Right atrium auricular region (tissue), 2 donors: ENCODE results near the gene SPATS2L. TPM values are rescaled to one million over a fixed set of nuclear protein-coding genes. Genes with fewer than 3 reads are reported as not detected.

Experiments
- DNase-seq: peaks from one replicate; pipeline ENCODE4 v3.0.0-alpha.2; 2019; ENCODE audit warnings: low spot score
- H3K27ac ChIP-seq, 2 donors: fragments of 200-600 bp; sonication (generic); 1 replicate in 1 of 2; 2 replicates in 1 of 2; pipeline ENCODE4 v1.5.1; 2016 to 2019
- H3K27me3 ChIP-seq, 2 donors: fragments of 200-600 bp; sonication (generic); one replicate each; pipeline versions ENCODE4 v1.5.1 to v1.6.0; 2017 to 2019
- H3K36me3 ChIP-seq: fragments of 200-600 bp; sonication (generic); one replicate; pipeline ENCODE4 v1.5.1; 2016
- H3K4me1 ChIP-seq, 2 donors: fragments of 200-600 bp; sonication (generic); one replicate each; pipeline versions ENCODE4 v1.5.1 to v1.6.0; 2017 to 2019
- H3K4me3 ChIP-seq, 2 donors: fragments of 200-600 bp; sonication (generic); 1 replicate in 1 of 2; 2 replicates in 1 of 2; pipeline ENCODE4 v1.5.1; 2017 to 2019; ENCODE audit warnings: mild to moderate bottlenecking in 1 of 2, moderate library complexity in 1 of 2
- H3K9me3 ChIP-seq, 2 donors: fragments of 200-600 bp; sonication (generic); one replicate each; pipeline ENCODE4 v1.5.1; 2019
- total RNA-seq, 2 donors: library from RNA; depleted of rRNA; stranded (reverse); fragments of >200 nt; gene quantifications; one replicate each; pipeline ENCODE4 v1.1.0, GENCODE V29; 2016
- TF ChIP-seq, protein P1 (sequence below), 2 donors: fragments of 200-600 bp; sonication (generic); IDR thresholded peaks; one replicate each; pipeline ENCODE4 v1.5.1; 2019; ENCODE audit warnings: antibody characterized with exemption in 2 of 2

The SPATS2L gene
- total RNA-seq, 2 donors from 2014 or later = 103 to 126 TPM

DNA sequence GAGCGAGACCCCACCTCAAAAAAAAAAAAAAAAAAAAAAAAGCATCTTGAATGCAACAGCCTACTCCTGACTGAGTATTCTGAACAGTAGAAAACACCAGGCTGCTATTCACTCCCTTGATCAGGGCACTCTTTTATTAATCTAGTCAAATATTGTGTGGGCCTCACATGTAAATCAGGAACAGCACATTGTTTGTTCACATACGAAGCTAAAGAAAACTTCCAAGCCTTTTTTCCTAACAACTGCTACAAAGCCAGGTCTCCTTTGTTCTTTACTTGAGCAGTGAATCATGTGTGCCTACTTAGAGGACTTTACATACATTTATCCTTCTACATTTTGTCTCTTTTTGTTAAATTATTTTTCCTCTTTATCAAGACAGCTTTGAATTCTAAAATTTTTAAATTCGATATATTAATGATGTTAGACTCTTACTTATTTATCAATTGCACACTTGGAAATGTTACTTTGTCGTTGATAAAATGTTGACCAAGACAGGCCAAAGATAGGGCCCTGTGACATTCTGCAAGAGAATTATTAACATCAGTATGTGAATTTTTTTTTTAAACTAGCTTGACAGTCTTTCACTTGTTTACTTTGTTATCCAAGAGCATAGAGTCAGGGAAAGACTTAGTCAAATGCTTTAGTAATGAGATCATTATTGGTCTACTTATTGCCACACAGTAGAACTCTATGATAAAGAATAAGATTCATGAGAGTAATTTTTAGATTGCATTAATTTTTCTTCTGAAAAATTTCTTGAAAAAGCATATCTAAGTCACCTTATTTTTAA, 13.2 kb downstream of the SPATS2L start:
- TF ChIP-seq, protein P1, sequence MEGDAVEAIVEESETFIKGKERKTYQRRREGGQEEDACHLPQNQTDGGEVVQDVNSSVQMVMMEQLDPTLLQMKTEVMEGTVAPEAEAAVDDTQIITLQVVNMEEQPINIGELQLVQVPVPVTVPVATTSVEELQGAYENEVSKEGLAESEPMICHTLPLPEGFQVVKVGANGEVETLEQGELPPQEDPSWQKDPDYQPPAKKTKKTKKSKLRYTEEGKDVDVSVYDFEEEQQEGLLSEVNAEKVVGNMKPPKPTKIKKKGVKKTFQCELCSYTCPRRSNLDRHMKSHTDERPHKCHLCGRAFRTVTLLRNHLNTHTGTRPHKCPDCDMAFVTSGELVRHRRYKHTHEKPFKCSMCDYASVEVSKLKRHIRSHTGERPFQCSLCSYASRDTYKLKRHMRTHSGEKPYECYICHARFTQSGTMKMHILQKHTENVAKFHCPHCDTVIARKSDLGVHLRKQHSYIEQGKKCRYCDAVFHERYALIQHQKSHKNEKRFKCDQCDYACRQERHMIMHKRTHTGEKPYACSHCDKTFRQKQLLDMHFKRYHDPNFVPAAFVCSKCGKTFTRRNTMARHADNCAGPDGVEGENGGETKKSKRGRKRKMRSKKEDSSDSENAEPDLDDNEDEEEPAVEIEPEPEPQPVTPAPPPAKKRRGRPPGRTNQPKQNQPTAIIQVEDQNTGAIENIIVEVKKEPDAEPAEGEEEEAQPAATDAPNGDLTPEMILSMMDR (IDR thresholded peaks at IDR 0.05) = no peak
- Histone ChIP-seq H3K27me3 (no peaks in the 10 kb centered on the region), H3K27ac (peak overlapping the region in 1 of 2 donors; percentile 69), H3K9me3 (no peaks in the 10 kb centered on the region), H3K4me3 (no peak overlapping the region), H3K36me3 (no peaks in the 10 kb centered on the region), H3K4me1 (peaks cover 0 to 75% of the 10 kb centered on the region in 2 donors)
- no peak for DNase-seq

DNA sequence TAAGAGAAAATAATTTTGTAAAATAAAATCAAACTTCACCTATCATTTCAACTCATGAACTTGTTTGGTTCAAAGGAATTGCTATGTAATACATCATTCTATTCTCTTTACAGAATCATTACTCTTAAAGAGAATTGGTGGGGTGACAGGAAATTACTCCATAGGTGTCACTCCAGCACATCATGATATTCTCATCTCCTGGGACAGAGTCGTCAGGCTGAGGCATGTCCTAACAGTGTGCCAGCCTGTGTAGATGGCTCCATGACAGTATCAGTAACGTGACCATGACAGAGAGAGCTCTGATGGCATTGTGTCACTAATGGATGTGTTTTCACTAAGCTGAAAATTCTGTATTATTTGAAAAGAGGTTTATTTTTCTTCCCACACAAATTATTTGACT, 13.9 kb downstream of the SPATS2L start:
- H3K27ac ChIP-seq = peak overlapping the region in 1 of 2 donors; percentile 69
- H3K27me3 ChIP-seq = no peaks in the 10 kb centered on the region
- DNase-seq = no peak
- H3K36me3 ChIP-seq = no peaks in the 10 kb centered on the region
- H3K9me3 ChIP-seq = no peaks in the 10 kb centered on the region
- TF ChIP-seq, protein P1 (IDR thresholded peaks at IDR 0.05) = no peak
- H3K4me3 ChIP-seq = no peak overlapping the region
- H3K4me1 ChIP-seq = peaks cover 0 to 71% of the 10 kb centered on the region in 2 donors

DNA sequence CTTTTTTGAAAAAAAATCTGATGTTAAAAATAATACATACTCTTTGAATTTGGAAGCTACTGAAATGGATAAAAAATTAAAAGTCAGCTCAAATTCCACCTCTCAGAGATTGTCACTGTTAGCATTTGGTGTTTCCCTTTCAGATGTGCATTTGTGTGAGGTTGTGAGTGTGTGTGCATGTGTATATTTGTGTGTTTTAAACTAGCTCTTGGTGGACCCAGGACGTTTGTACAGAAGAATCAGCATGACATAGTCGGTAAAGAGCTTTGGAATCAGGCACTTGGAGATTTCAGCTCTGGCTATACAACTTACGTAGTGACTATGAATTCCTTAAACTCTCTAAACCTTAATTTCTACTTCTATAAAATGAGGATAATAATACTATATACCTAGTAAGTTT, 14.5 kb downstream of the SPATS2L start:
- TF ChIP-seq, protein P1 (IDR thresholded peaks at IDR 0.05) = no peak
- H3K27ac ChIP-seq = peak overlapping the region in 1 of 2 donors; percentile 69
- H3K4me1 ChIP-seq = peaks cover 0 to 69% of the 10 kb centered on the region in 2 donors

DNA sequence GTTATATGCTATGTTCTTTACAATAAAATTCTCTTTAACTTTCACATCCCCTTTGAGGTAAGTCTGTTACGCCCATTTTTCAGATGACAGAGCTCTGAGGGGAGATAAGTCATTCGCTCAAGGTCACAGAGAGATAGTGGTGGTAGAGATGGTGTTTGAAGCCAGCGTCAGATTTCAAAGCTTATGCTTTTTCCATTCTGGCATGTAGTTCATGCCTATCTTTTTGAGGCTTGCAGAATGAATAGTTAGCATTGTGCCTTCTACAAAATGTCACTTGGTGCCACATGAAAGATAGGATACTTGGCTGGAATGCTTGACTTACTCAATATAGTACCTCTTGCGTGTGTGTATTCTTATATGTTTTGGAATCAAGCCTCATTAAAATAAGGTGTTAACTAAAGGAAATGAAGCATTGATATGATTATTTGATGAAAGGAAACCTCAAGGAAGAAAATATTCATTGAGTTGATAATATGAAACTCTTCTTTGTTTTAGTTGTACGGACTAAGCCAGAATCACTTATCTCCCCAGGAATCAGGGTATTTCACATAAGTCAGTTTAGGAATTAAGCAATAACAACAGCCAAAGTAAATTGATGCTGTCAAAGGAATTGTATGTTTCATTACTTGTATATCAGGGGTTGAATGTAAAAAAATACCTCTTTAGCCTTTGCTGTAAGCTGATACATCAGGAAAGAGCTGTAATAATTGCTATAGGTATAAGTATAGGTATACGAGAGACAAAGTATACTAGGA, 15.5 kb downstream of the SPATS2L start:
- no peaks in the 10 kb centered on the region for H3K36me3 ChIP-seq
- H3K27ac ChIP-seq = peak overlapping the region in 1 of 2 donors; percentile 69
- H3K4me3 ChIP-seq = no peak overlapping the region
- TF ChIP-seq, protein P1 (IDR thresholded peaks at IDR 0.05) = no peak
- no peaks in the 10 kb centered on the region for H3K27me3 ChIP-seq
- H3K4me1 ChIP-seq = peaks cover 0 to 60% of the 10 kb centered on the region in 2 donors
- DNase-seq = no peak
- no peaks in the 10 kb centered on the region for H3K9me3 ChIP-seq

More for the DNA sequence above, 14.5 kb downstream of the SPATS2L start:
- H3K27me3 ChIP-seq = no peaks in the 10 kb centered on the region
- H3K9me3 ChIP-seq = no peaks in the 10 kb centered on the region
- no peaks in the 10 kb centered on the region for H3K36me3 ChIP-seq
- H3K4me3 ChIP-seq = no peak overlapping the region
- no peak for DNase-seq

DNA sequence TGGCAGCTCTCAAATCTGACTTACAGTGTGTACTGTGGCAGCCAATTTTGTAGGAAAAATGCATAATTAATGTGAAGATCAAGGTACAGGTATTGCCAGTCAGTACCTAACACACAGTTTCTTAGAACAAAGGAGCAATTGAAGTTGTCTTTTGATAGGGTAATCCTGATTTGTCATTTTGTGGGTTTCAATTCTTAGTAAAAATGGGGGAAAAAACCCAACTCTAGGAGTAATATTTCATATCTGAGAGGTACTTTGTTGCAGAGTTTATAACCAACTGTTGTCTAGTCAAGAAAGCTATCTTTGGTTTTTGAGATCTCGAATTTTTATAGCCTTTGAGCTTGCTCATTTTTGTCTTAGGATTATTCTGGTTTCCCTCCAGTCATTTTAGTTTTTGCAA, 16.1 kb downstream of the SPATS2L start:
- Histone ChIP-seq H3K27me3 (no peaks in the 10 kb centered on the region), H3K36me3 (no peaks in the 10 kb centered on the region), H3K27ac (peak overlapping the region in 1 of 2 donors; percentile 69), H3K4me1 (peaks cover 0 to 53% of the 10 kb centered on the region in 2 donors), H3K9me3 (no peaks in the 10 kb centered on the region), H3K4me3 (no peak overlapping the region)
- TF ChIP-seq, protein P1 (IDR thresholded peaks at IDR 0.05) = no peak
- DNase-seq = no peak
